A549 (cell line): Measurements from ENCODE around the gene GLRA3.

Experiments used
- SMC3 ChIP-seq: fragments of >200 bp; sonication (Bioruptor Twin); formaldehyde crosslinking; IDR thresholded peaks from 3 replicates; pipeline ENCODE4 v1.6.1; 2018; ENCODE audit warnings: inconsistent platforms
- TF ChIP-seq, protein P1 (sequence below): fragments of >200 bp; sonication (Bioruptor Twin); formaldehyde crosslinking; IDR thresholded peaks from 3 replicates; pipeline ENCODE4 v1.5.1; 2016
- TF ChIP-seq, protein P2 (sequence below): fragments of >200 bp; sonication (Bioruptor Twin); formaldehyde crosslinking; IDR thresholded peaks from 3 replicates; pipeline ENCODE4 v1.6.1; 2016

DNA sequence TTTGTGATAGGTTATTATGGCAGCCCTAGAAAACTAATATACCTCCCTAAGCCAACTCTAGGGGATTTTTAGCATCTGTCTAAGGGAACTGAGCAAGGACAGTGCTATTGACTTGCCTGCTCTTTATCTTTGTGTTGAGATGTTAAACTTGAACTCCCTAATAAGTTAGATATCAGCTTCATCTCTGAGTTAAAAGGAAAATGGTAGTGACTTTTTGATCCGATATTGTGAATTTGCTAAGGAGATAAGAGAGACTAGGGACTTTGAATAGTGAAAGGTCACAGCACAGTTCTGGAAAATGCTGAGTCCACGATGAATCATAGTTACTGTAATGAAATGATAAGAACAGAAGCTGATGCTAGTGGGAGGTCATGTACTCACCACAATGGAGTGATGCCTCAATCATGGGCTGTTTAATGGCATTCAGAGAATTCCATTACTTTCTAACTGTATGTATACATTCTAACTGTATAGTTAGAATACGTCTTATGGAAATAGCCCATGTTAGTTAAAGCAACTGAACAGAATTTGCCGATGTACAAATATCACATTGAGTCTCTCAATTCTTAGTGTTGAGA is 147.2 kb downstream of the GLRA3 start:
- TF ChIP-seq SMC3 = no peak
- TF ChIP-seq, protein P1, sequence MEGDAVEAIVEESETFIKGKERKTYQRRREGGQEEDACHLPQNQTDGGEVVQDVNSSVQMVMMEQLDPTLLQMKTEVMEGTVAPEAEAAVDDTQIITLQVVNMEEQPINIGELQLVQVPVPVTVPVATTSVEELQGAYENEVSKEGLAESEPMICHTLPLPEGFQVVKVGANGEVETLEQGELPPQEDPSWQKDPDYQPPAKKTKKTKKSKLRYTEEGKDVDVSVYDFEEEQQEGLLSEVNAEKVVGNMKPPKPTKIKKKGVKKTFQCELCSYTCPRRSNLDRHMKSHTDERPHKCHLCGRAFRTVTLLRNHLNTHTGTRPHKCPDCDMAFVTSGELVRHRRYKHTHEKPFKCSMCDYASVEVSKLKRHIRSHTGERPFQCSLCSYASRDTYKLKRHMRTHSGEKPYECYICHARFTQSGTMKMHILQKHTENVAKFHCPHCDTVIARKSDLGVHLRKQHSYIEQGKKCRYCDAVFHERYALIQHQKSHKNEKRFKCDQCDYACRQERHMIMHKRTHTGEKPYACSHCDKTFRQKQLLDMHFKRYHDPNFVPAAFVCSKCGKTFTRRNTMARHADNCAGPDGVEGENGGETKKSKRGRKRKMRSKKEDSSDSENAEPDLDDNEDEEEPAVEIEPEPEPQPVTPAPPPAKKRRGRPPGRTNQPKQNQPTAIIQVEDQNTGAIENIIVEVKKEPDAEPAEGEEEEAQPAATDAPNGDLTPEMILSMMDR = no peak
- TF ChIP-seq, protein P2, sequence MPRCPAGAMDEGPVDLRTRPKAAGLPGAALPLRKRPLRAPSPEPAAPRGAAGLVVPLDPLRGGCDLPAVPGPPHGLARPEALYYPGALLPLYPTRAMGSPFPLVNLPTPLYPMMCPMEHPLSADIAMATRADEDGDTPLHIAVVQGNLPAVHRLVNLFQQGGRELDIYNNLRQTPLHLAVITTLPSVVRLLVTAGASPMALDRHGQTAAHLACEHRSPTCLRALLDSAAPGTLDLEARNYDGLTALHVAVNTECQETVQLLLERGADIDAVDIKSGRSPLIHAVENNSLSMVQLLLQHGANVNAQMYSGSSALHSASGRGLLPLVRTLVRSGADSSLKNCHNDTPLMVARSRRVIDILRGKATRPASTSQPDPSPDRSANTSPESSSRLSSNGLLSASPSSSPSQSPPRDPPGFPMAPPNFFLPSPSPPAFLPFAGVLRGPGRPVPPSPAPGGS = no peak
